ENCODE results near the gene MAIP1.

Gene MAIP1

GRCh38 chr2:199956062-199956380 lies 639 bp downstream of the MAIP1 start:
- no peak for TF ChIP-seq CTCF (IDR thresholded peaks at IDR 0.05; ENCODE audit: low read depth, low read length)
- no peak for DNase-seq

DNA sequence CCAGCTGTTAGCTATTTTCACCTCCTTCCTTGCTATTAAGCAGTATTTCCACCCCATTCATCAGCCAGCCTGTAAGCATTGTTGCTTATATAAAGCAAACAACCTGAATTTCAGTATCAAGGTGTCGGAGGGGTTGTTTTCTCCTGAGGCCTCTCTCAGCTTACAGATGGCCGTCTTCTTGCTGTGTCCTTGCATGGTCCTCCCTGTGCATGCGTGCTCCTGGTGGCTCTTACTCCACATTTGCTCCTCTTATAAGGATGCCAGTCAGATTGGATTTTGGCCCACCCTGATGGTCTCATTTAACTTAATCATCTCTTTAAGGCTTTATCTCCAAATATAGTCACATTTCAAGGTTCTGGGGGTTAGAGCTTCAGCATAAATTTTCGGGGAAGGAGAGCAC lies 2.6 kb downstream of the MAIP1 start:
- Histone ChIP-seq H3K9me3 (no peaks in the 10 kb centered on the region), H3K4me3 (ENCODE audit: low read depth, low read length) (no peak overlapping the region), H3K27me3 (no peaks in the 10 kb centered on the region), H3K4me1 (no peaks in the 10 kb centered on the region), H3K36me3 (peaks cover 27% of the 10 kb centered on the region)
- no peak for DNase-seq
- no peak for TF ChIP-seq CTCF (IDR thresholded peaks at IDR 0.05; ENCODE audit: low read depth, low read length)

More at GRCh38 chr2:199956062-199956380, 639 bp downstream of the MAIP1 start:
- Histone ChIP-seq H3K9me3 (no peaks in the 10 kb centered on the region), H3K4me3 (ENCODE audit: low read depth, low read length) (peak overlapping the region; percentile 95), H3K4me1 (no peaks in the 10 kb centered on the region), H3K27me3 (no peaks in the 10 kb centered on the region), H3K36me3 (peaks cover 15% of the 10 kb centered on the region)

DNA sequence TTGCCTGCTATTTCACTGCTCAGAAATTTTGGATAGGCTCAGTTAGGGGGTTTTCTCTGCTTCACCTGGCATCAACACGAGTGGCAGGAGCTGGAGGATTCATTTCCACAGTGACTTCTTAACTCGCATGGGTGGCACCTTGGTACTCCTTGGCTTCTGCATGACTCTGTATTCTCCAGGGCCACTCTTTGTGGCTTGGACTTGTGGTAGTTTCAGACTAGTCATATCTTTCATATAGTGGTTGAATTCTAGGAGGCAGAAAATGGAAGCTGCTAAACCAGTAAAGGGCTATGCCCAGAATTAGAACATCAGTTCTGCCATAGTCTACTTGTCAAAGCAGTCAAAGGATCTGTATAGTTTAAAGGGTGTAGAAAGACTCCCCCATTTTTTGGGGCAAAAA lies 6.8 kb downstream of the MAIP1 start:
- TF ChIP-seq CTCF (IDR thresholded peaks at IDR 0.05; ENCODE audit: low read depth, low read length): no peak
- H3K36me3 ChIP-seq: peaks cover 53% of the 10 kb centered on the region

GRCh38 chr2:199966405-199966804 lies 11.0 kb downstream of the MAIP1 start:
- TF ChIP-seq CTCF (IDR thresholded peaks at IDR 0.05; ENCODE audit: low read depth, low read length): no peak
- Histone ChIP-seq H3K4me3 (ENCODE audit: low read depth, low read length) (no peak overlapping the region), H3K4me1 (no peaks in the 10 kb centered on the region), H3K27me3 (no peaks in the 10 kb centered on the region; the same call in 1 of the 2 replicates), H3K9me3 (no peaks in the 10 kb centered on the region), H3K36me3 (peaks cover 36% of the 10 kb centered on the region)
- DNase-seq: no peak

More for the DNA sequence above, 6.8 kb downstream of the MAIP1 start:
- no peaks in the 10 kb centered on the region; the same call in 1 of the 2 replicates for H3K27me3 ChIP-seq
- no peaks in the 10 kb centered on the region for H3K4me1 ChIP-seq
- H3K9me3 ChIP-seq: no peaks in the 10 kb centered on the region
- H3K4me3 ChIP-seq (ENCODE audit: low read depth, low read length): no peak overlapping the region
- no peak for DNase-seq

DNA sequence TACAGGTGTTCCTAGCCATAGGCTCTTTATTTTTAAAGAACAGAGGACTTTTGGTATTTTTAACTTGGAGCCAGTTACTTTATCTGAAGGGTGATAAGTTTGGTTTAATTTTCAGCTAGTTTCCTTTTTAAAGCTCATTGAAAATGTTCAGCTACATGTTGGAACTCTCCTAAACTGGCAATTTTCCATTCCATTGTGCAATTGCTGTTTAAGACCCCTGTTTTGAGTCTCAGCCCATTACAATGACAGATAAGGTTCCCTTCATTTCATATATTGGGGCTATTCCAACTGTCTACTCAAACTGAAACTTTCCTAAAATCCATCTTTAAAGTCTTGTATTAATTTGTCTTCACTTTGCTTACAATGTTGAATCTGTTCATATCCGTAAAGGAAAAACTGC lies 11.6 kb downstream of the MAIP1 start:
- peaks cover 33% of the 10 kb centered on the region for H3K36me3 ChIP-seq
- H3K4me1 ChIP-seq: no peaks in the 10 kb centered on the region
- H3K4me3 ChIP-seq (ENCODE audit: low read depth, low read length): no peak overlapping the region
- H3K27me3 ChIP-seq: no peaks in the 10 kb centered on the region; the same call in 1 of the 2 replicates
- no peaks in the 10 kb centered on the region for H3K9me3 ChIP-seq
- DNase-seq: no peak
- TF ChIP-seq CTCF (IDR thresholded peaks at IDR 0.05; ENCODE audit: low read depth, low read length): no peak

DNA sequence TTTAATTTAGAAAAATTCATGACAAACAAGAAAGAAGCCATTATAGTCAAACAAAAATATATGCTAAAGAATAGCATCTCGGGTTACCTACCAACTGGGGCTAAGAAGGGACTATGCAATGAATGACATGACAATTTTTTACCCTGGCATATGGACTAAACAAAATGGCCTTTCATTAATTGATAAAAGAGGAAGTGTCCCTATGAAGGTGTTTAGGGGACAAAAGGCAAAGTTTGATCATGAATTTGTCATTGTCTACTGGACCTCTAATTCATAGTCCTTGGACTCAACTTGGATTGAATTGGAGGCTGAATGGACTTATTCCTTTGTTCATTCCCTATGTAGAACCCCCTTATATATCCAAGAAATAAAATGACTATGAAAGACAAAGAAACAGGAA lies 12.7 kb downstream of the MAIP1 start:
- Histone ChIP-seq H3K4me1 (no peaks in the 10 kb centered on the region), H3K9me3 (no peaks in the 10 kb centered on the region), H3K27me3 (no peaks in the 10 kb centered on the region; the same call in 1 of the 2 replicates), H3K36me3 (peaks cover 26% of the 10 kb centered on the region), H3K4me3 (ENCODE audit: low read depth, low read length) (no peak overlapping the region)
- no peak for TF ChIP-seq CTCF (IDR thresholded peaks at IDR 0.05; ENCODE audit: low read depth, low read length)
- DNase-seq: no peak
